ENCODE measurements around the gene NCK2. TPM values are rescaled to one million over a fixed set of nuclear protein-coding genes. Genes with fewer than 3 reads are reported as not detected.

Gene NCK2
- total RNA-seq, 1 experiment from 2014 or later, result 75.4 TPM

GRCh38 chr2:105789745-105790460, 45.2 kb downstream of the NCK2 start (continued):
- TF ChIP-seq SP1 (CRISPR knock-in tag; conservative IDR thresholded peaks at IDR 0.05), result no peak
- TF ChIP-seq SMAD3 (CRISPR knock-in tag; IDR thresholded peaks at IDR 0.05; ENCODE audit: borderline replicate concordance), result no peak
- TF ChIP-seq ATF6 (CRISPR knock-in tag; IDR thresholded peaks at IDR 0.05), result no peak
- TF ChIP-seq EMX1 (CRISPR knock-in tag; IDR thresholded peaks at IDR 0.05), result no peak
- no peak for TF ChIP-seq ZNF396 (CRISPR knock-in tag; IDR thresholded peaks at IDR 0.05; ENCODE audit: borderline replicate concordance)

- no peak for TF ChIP-seq ATF2 (CRISPR knock-in tag; IDR thresholded peaks at IDR 0.05; ENCODE audit: borderline replicate concordance, low read depth)
- TF ChIP-seq GTF2I (CRISPR knock-in tag; conservative IDR thresholded peaks at IDR 0.05), result no peak
- no peak for TF ChIP-seq ERG (CRISPR knock-in tag; IDR thresholded peaks at IDR 0.05)
- TF ChIP-seq JUN (CRISPR knock-in tag; IDR thresholded peaks at IDR 0.05), result no peak
- TF ChIP-seq ELF4 (CRISPR knock-in tag; IDR thresholded peaks at IDR 0.05; ENCODE audit: low read depth), result no peak
- TF ChIP-seq RORB (CRISPR knock-in tag; IDR thresholded peaks at IDR 0.05), result no peak
- TF ChIP-seq ZBTB43 (CRISPR knock-in tag; IDR thresholded peaks at IDR 0.05), result no peak
- no peak for TF ChIP-seq CREM (CRISPR knock-in tag; IDR thresholded peaks at IDR 0.05)
- H3K4me3 Mint-ChIP-seq, result no peak overlapping the region
- ATAC-seq (no peak), DNase-seq (ENCODE audit: low spot score) (no peak)
- ChIA-PET POLR2A (no interaction called here), CTCF (no interaction called here)
- no peak overlapping the region for H3K27ac Mint-ChIP-seq
- no peaks in the 10 kb centered on the region for H3K36me3 Mint-ChIP-seq
- peaks cover 70% of the 10 kb centered on the region for H3K4me1 Mint-ChIP-seq
- no peaks in the 10 kb centered on the region for H3K27me3 Mint-ChIP-seq (ENCODE audit: low read depth)
- peaks cover 5% of the 10 kb centered on the region; the same call in 1 of the 2 replicates for H3K9me3 Mint-ChIP-seq
These were observed 45.9 kb downstream of the NCK2 start for GRCh38 chr2:105790461-105791149.

GRCh38 chr2:105791229-105791628, 46.5 kb downstream of the NCK2 start:
- ChIA-PET CTCF (no interaction called here), POLR2A (no interaction called here)
- H3K4me3 Mint-ChIP-seq, result no peak overlapping the region
- H3K27ac Mint-ChIP-seq, result peak overlapping the region; percentile 51; the same call in 1 of the 2 replicates
- H3K9me3 Mint-ChIP-seq, result peaks cover 5% of the 10 kb centered on the region; the same call in 1 of the 2 replicates
- peaks cover 73% of the 10 kb centered on the region for H3K4me1 Mint-ChIP-seq
- no peaks in the 10 kb centered on the region for H3K36me3 Mint-ChIP-seq
- ATAC-seq (no peak), DNase-seq (ENCODE audit: low spot score) (no peak)
- no peaks in the 10 kb centered on the region for H3K27me3 Mint-ChIP-seq (ENCODE audit: low read depth)
- TF ChIP-seq ELF4 (CRISPR knock-in tag; IDR thresholded peaks at IDR 0.05; ENCODE audit: low read depth) (no peak), NFE2L1 (CRISPR knock-in tag; IDR thresholded peaks at IDR 0.05) (no peak), ZNF425 (CRISPR knock-in tag; conservative IDR thresholded peaks at IDR 0.05) (no peak), ZNF416 (CRISPR knock-in tag; IDR thresholded peaks at IDR 0.05) (no peak), KAT7 (CRISPR knock-in tag; IDR thresholded peaks at IDR 0.05; ENCODE audit: borderline replicate concordance) (no peak), ATF6 (CRISPR knock-in tag; IDR thresholded peaks at IDR 0.05) (no peak), IRF2 (CRISPR knock-in tag; IDR thresholded peaks at IDR 0.05; ENCODE audit: borderline replicate concordance, low read depth) (no peak), HMGXB4 (CRISPR knock-in tag; IDR thresholded peaks at IDR 0.05) (no peak), FOXK1 (CRISPR knock-in tag; IDR thresholded peaks at IDR 0.05) (no peak)

Measured in WTC11 (cell line).